HG03159 (cell line): ENCODE results near the gene NABP1.

ENCODE experiments used
- ATAC-seq: cut with Tn5 transposase; IDR thresholded peaks from one replicate; pipeline ENCODE4 v1.9.1; 2021; ENCODE audit warnings: mild to moderate bottlenecking, moderate library complexity; ENCODE audit not compliant: unreplicated experiment

Gene NABP1

DNA sequence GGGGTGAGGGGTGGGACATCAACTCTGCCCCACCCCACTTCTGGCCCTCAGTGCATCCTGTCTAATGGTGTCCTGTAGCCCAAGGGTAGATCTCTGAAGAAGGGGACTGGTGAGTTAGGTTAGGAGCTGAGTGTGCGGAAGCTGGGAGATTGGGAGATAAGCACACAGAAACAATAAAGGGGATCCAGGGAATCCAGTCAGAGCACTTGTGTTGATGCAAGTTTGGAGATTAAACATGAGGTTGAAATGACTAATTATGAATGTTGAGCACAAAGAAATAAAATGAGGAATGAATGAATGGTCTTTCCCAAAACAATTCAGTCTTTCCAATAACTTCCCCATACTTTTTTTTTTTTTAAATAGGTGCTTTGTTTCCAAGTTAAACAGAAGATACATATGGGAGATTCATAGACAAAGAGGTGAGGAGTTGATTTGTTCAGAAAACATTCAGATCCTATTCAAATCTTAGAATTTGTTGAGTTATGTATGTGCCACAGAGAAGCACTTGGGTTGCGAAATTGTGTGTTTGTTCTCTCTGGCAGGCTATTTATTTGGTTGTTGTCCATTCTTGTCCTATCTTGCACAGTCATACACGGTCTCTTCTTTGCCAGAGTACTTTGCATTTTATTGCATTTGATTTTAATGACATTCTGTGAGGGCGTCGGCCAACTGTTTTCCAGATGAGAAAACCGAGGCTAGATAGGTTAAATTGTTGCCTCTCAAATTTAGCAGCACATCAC is 31.6 kb upstream of the NABP1 start:
- no peak for ATAC-seq

DNA sequence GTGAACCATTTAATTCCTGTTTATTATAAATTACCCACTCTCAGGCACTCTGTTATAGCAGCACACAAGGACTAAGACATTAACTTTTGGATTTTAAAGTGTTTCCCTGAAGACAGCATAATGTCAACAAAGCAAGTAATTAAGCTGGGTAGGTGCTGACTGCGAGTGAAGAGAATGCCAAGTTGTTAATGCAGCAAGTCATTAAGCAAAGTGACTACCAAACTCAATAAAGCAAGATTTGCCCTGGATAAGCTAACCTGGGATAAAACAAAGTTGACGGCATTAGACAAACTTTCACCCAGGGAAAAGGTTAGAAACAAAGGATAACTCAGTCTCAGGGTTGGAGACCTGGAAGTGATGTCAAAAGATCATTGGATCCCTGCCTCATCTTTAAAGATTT is 28.4 kb upstream of the NABP1 start:
- ATAC-seq, result no peak

- peak; percentile 97 for ATAC-seq
Measured at GRCh38 chr2:191650896-191651773, 26.8 kb upstream of the NABP1 start.

DNA sequence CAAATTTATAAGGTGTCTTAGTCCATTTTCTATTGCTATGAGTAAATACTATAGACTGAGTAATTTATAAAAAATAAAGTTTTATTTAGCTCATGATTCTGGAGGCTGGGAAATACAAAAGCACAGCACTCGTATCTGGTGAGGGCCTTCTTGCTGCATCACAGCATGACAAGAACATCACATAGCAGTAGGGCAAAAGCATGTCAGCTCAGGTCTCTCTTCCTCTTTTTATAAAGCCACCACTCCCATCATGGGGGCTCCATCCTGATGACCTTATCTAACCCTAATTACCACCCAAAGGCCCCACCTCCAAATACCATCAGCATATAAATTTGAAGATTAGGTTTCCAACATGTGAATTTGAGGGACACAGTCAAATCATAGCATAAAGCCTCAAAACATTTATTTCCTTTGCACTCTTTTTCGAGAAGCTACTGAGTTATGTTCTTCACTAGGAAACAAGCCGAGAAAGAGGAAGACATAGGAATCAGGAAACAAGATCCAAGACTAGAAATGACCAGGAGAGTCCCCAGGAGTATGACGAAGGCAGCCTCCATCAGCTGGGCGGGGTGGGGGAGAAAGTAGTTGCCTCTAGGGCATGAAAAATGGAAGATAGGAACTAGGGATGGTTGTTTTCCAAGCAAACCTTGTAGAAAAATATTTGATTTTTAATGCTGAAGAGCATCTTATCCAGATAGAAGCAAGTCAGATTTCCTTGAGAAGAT is 24.1 kb upstream of the NABP1 start:
- ATAC-seq, result no peak

DNA sequence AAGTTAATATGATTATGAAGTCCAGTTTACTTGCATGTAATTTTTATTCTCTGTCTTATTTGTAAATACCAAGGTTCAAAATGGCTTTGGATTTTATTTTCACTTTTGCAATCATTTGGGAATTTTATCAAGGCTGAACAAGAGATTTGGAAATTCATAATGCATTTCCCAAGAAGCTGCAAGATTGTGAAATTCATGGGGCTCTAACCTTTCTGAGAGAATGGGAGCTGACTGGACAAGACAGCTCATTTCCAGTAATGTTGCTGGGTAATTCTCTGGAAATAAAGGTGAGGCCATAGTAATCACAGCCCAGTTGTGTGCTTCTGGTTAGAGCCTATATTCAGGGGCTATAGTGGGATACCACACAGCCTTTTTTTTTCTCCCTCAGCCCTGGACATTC is 21.5 kb upstream of the NABP1 start:
- ATAC-seq, result no peak

DNA sequence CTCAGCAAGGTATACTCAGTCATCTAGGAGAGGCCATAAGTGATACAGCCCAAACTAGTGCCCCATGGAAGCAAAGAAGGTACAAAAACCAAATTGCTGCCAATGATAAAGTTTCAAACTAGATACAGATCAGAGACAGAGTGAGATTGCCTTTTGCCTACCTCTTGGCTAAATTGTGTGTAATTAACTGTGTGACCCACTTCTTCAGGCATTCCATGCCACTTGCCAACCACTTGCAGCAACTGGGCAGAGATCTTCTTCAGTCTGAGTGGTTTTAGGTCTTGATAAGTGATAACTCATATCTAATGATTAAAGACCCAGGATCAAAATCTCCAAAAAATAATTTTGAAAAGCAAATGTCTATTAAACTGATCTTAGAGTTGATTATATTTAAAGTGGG is 21.1 kb upstream of the NABP1 start:
- no peak for ATAC-seq

DNA sequence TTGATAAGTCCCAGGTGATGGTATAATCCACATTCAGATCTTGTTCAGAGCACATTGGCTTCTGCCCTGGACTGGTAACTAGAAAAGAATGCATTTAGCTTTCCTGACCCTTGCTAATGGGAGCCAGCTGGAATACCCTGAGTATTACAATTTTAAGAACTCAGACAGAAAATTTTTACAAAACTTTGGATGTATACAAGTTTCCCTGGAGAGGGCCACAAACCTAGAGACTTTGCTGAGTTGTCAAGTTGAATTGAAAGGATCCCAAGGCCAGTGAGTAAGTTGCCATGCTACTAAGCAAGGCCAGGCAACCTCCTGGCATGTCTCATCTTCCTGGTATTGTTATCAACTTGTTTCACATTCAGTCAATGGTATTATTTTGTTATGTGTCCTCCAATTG is 20.0 kb upstream of the NABP1 start:
- ATAC-seq, result no peak

DNA sequence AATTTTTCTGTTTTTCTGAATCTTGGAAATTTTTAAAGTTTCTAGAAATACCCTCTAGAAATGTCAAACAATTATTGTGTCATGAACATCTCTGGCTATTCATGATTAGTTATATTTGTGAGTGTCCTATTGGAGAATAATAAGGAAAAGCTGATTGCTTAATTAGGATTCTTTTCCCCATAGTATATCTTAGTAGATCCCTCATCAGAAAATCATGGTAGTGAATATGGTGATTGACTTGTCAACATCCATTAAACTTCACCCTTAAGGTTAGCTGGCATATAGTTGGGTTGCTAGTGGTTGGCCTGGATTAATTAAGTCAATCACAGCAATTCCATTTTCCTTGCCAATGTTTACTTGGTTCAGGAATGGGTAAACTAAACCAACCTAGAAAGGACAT is 18.7 kb upstream of the NABP1 start:
- no peak for ATAC-seq

DNA sequence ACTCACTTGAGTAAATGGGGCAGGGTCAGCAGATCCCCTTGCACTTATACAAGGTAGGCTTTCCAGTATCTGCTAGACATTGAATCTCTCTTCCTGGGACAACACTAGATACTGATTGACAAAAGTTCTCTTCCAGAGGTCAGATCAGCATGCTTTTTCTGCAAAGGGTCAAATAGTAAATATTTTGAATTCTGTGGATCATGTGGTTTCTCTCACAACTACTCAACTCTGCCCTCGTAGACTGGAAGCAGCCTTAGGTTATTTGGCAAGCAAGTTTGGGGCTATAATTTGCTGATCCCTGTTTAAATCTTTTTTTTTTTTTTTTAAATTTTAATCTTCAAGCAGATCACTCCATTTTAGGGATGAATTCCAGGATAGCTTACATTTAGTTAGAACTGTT is 17.4 kb upstream of the NABP1 start:
- no peak for ATAC-seq

GRCh38 chr2:191661097-191661924 is 16.6 kb upstream of the NABP1 start:
- no peak for ATAC-seq

- no peak for ATAC-seq
Measured at GRCh38 chr2:191664823-191665677, 12.9 kb upstream of the NABP1 start.

DNA sequence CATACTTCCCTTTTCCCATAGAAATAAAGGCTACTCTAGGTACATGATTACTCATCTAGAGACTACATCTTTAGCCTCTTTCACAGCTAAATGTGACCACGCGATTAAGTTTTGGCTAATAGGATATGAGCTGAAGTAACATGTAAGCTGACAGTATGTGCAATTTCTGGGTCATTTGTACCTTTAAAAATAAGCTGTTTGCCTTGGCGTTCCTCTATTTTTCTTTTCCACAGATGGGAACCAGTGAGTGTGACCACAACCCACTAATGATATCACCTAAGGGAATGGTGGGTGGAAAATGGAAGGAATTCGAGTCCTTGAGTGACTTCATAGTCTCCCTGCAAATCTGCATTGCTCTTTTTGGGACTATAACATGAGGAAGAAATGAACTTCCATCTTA is 11.7 kb upstream of the NABP1 start:
- no peak for ATAC-seq

DNA sequence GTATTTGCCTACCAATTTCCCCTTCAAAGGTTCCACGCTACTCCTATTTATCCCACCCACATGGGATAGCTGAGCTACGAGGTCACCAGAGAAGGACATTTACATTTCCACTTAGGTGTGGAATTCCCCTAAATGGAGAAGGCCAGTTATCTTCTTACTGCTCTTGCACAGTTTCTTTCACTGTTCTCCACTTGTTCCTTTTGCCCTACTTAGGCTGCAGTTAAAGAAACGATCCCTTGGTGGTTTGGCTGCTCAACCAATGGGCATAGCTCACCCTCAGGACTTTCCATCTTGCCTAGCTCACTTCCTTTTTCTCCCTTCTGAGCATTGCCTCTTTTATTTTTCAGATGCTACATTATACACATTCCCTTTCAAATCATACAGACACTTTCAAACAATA is 11.2 kb upstream of the NABP1 start:
- peak; percentile 68 for ATAC-seq

DNA sequence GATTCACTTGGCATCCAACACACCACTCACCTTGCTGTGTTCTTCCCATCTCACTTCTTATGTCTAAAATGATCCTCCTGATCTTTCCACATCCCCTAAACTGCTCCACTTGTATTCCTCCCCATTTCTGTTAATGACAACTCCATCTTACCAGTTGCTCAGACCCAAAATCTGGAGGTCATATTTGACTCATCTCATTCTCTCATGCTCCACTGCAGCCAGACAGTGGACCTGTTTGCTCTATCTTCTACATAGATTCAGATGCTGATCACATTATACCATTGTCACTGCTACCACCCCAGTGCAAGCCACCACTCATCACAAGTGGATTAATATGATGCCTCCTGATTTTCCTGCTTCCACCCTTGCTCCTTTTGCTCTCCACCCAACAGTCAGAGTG is 7.9 kb upstream of the NABP1 start:
- ATAC-seq, result peak; percentile 72

- ATAC-seq, result no peak
Measured at GRCh38 chr2:191670787-191671186, 7.1 kb upstream of the NABP1 start.

GRCh38 chr2:191675807-191676721 is 1.9 kb upstream of the NABP1 start:
- peak; percentile 65 for ATAC-seq

DNA sequence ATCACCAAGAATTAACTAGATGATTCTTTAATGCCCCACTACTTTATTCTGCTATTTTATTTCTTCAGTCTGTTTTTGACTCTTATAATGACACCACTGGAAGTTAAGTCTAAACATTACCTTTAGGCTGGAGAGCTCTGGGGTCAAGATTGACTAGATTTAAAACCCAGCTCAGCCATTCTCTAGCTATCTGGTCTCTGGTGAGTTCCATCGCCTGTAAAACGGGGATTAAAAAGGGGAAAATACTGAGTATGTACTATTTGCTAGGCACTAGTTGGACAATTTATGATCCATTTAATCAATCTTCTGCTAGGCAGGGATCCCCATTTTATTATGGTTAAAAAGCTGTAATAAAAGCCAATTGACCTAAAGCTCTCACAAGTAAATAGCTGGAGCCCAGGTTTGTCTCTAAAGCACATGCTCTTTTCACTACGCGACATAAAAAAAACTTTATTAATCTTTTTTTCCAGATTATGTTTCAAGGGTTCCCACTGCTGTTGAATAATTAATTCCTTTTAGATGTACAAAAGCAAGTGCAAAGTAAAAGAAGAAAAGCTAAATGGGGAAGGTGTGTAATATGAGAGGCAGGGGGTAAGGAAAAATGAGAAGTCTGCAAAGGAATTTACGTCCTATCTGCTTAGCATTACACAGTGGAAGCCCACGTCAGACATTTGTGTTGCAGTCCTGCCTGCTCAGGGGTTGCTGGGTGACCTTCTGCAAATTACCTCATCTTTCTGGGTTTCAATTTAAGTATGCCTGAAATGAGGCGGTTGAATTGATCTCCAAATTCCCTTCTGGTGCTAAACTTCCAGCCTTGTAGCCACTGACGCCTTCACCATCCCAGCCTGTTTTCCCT is 918 bp upstream of the NABP1 start:
- ATAC-seq, result peak; percentile 37
